GM12878 (cell line): ENCODE measurements around the gene CXorf66. TPM values are rescaled to one million over a fixed set of nuclear protein-coding genes. Genes with fewer than 3 reads are reported as not detected.

Experiments
- ATF3 ChIP-seq: IDR thresholded peaks from 2 replicates; pipeline ENCODE4 v1.6.1; 2011; ENCODE audit warnings: low read depth, mild to moderate bottlenecking, low read length, moderate library complexity, borderline replicate concordance; ENCODE audit errors: extremely low read depth
- ATF7 ChIP-seq: fragments of 450-650 bp; IDR thresholded peaks from 2 replicates; pipeline ENCODE4 v1.6.1; 2016; ENCODE audit warnings: low read depth, mild to moderate bottlenecking
- BCLAF1 ChIP-seq: fragments of 450-650 bp; IDR thresholded peaks from 2 replicates; pipeline ENCODE4 v1.6.1; 2017; ENCODE audit warnings: antibody characterized with exemption, mild to moderate bottlenecking, moderate library complexity
- CBFB ChIP-seq: IDR thresholded peaks from 2 replicates; pipeline ENCODE4 v1.6.1; 2016; ENCODE audit warnings: antibody characterized with exemption, low read depth
- CREB1 ChIP-seq: IDR thresholded peaks from 2 replicates; pipeline ENCODE4 v1.6.1; 2012; ENCODE audit warnings: low read depth, mild to moderate bottlenecking, inconsistent platforms
- CTCF ChIP-seq, 3 experiments: IDR thresholded peaks in 2 of 3; conservative IDR thresholded peaks in 1 of 3; 2 replicates each; pipeline ENCODE4 v1.5.1; 2011; ENCODE audit warnings: low read depth in 3 of 3, low read length in 3 of 3, mild to moderate bottlenecking in 3 of 3, control low read depth in 2 of 3, moderate library complexity in 2 of 3, inconsistent platforms in 1 of 3, mixed read lengths in 1 of 3; ENCODE audit not compliant: control insufficient read depth in 2 of 3, insufficient read depth in 1 of 3; ENCODE audit errors: extremely low read depth in 1 of 3
- E4F1 ChIP-seq: fragments of 450-650 bp; IDR thresholded peaks from 2 replicates; pipeline ENCODE4 v1.6.1; 2018; ENCODE audit warnings: borderline replicate concordance, mild to moderate bottlenecking; ENCODE audit not compliant: partially characterized antibody
- JUND ChIP-seq: IDR thresholded peaks from 2 replicates; pipeline ENCODE4 v1.6.1; 2012; ENCODE audit warnings: low read depth, mild to moderate bottlenecking, low read length, improper control_type of control experiment, moderate library complexity
- KDM1A ChIP-seq: fragments of 200-600 bp; sonication (generic); IDR thresholded peaks from 2 replicates; pipeline ENCODE4 v1.6.1; 2016; ENCODE audit warnings: borderline replicate concordance
- MLLT1 ChIP-seq: fragments of 450-650 bp; IDR thresholded peaks from 2 replicates; pipeline ENCODE4 v1.6.1; 2016; ENCODE audit warnings: mild to moderate bottlenecking
- MTA3 ChIP-seq: IDR thresholded peaks from 2 replicates; pipeline ENCODE4 v1.6.1; 2012; ENCODE audit warnings: low read length, inconsistent platforms, borderline replicate concordance
- MXI1 ChIP-seq: fragments of 150-350 bp; IDR thresholded peaks from 2 replicates; pipeline ENCODE4 v1.6.1; 2011; ENCODE audit warnings: low read depth, mild to moderate bottlenecking, inconsistent platforms, low read length, improper control_type of control experiment
- NFYB ChIP-seq: IDR thresholded peaks from 2 replicates; pipeline ENCODE4 v1.6.1; 2011; ENCODE audit warnings: low read depth, mild to moderate bottlenecking, low read length, improper control_type of control experiment, moderate library complexity; ENCODE audit not compliant: insufficient read depth
- POLR2A ChIP-seq: IDR thresholded peaks from 2 replicates; pipeline ENCODE4 v1.6.1; 2011; ENCODE audit warnings: low read depth, mild to moderate bottlenecking, low read length
- RAD21 ChIP-seq: IDR thresholded peaks from 2 replicates; pipeline ENCODE4 v1.6.1; 2011; ENCODE audit warnings: mild to moderate bottlenecking, low read depth, low read length, moderate library complexity; ENCODE audit not compliant: insufficient read depth
- SMARCA5 ChIP-seq: fragments of 450-650 bp; IDR thresholded peaks from 2 replicates; pipeline ENCODE4 v1.6.1; 2017; ENCODE audit warnings: mild to moderate bottlenecking
- TARDBP ChIP-seq: IDR thresholded peaks from 2 replicates; pipeline ENCODE4 v1.6.1; 2016; ENCODE audit warnings: borderline replicate concordance
- TCF3 ChIP-seq: IDR thresholded peaks from 2 replicates; pipeline ENCODE4 v1.6.1; 2012; ENCODE audit warnings: low read depth, mild to moderate bottlenecking, low read length, borderline replicate concordance; ENCODE audit not compliant: insufficient read depth
- ZNF24 ChIP-seq: fragments of 450-650 bp; IDR thresholded peaks from 2 replicates; pipeline ENCODE4 v1.6.1; 2017; ENCODE audit warnings: antibody characterized with exemption, mild to moderate bottlenecking
- polyA plus RNA-seq, 11 experiments: library from polyadenylated mRNA; depleted of rRNA in 4 of 11; unstranded in 6 of 11; stranded (reverse) in 5 of 11; fragments of >200 nt; fragmentation: Nextera tagmentation in 4 of 11; fragmentation: Illumina TruSeq in 1 of 11; extraction: Ambion mirVana in 4 of 11; extraction: Trizol in 1 of 11; gene quantifications; 1 replicate in 1 of 11; 2 replicates in 10 of 11; pipeline versions ENCODE4 v1.2.1 to v1.2.3, GENCODE V29; 2011 to 2016; ENCODE audit warnings: inconsistent platforms in 2 of 11, missing spikeins in 2 of 11, low read depth in 1 of 11
- total RNA-seq, 4 experiments: library from RNA; depleted of rRNA in 3 of 4; stranded (reverse); fragments of >200 nt in 3 of 4; fragmentation: Illumina TruSeq in 1 of 4; extraction: Trizol in 1 of 4; gene quantifications; 2 replicates each; pipeline versions ENCODE4 v1.2.1 to v1.2.3, GENCODE V29; 2013 to 2021

The CXorf66 gene
- total and polyA plus RNA-seq, 10 of the 15 experiments (the other 5 are each of a cell fraction or from before 2014, with no cell fraction given), result not detected

- TF ChIP-seq MLLT1 (no peak), TCF3 (no peak), TARDBP (0 out of 2 replicates have a peak, but pooled peaks have one; percentile 62), KDM1A (no peak), NFYB (no peak), CREB1 (peak; percentile 59; the same call in 1 of the 2 replicates), E4F1 (no peak), MXI1 (no peak), ZNF24 (no peak), CTCF (IDR thresholded peaks at IDR 0.05 in 2 of 3, conservative IDR thresholded peaks at IDR 0.05 in 1 of 3; ENCODE audit: control insufficient read depth in 2 of 3, extremely low read depth in 1 of 3, insufficient read depth in 1 of 3, low read depth in 3 of 3, low read length in 3 of 3) (peak in 2 of 3 experiments; percentile 11 to 50; a peak in 3 of 6 replicates), ATF7 (no peak), JUND (no peak), SMARCA5 (no peak), CBFB (no peak), MTA3 (no peak), BCLAF1 (no peak), ATF3 (no peak), POLR2A (peak; percentile 88), RAD21 (peak; percentile 69)
Measured at GRCh38 chrX:139932901-139933796, 32.2 kb downstream of the CXorf66 start, which contains the start of gene ATP11C (continued).
